Measurements from ENCODE around the gene PRDX1.
"Not testable (repeated sequence)": the region's sequence is repeated elsewhere in the genome, so short reads cannot be mapped to it uniquely, and the experiment has no call there.

PRDX1 gene

DNA sequence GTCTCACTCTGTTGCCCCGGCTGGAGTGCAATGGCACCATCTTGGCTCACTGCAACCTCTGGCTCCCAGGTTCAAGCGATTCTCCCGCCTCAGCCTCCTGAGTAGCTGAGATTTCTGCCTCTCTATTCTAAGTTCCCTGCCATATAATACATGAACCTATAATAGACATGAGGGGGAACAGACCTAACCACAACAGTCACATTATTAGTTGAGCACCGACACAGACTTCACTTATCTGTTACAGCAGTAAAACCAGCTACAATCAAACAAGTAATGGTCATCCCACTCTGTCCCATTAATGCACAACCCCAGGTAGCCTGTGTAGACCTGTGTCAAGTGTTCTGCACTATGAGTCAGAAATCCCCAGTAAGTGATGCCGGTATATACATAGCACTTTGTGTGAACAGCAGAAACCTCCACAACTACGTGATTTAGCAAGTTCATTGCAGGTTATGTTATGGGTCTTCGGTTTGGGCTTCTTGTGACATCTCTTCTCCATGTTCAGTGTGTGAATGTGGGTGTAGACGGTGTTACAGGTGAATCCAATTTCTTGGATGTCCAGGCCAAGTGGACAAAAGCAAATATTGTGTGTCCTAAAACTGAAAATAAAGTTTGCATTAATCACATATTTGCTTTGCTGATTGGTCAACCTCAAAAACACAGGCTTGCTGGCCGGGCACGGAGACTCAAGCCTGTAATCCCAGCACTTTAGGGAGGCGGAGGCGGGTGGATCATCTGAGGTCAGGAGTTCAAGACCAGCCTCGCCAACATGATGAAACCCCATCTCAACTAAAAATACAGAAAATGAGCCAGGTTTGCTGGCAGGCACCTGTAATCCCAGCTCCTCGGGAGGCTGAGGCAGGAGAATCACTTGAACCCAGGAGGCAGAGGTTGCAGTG lies 18.0 kb downstream of the PRDX1 start:
- DNase-seq (ENCODE audit: low read depth, low spot score), result no peak

DNA sequence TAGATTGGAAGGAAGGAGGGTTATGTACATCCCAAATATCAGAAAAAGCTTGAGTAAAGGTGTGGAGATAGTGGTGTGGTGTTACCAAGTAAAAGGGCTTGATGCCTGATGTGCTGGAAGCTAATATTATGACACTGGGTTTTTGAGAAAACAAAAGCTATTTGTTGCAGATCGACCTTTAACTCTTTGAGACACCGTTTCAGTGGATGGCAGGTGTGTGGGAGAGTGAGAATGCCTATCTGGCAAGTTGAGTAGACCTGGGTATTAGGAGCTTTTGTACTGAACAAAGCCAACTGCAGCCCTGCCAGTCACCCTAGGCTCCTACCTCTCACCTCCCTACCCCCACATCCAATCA lies 20.2 kb downstream of the PRDX1 start:
- no peak for DNase-seq (ENCODE audit: low read depth, low spot score)

DNA sequence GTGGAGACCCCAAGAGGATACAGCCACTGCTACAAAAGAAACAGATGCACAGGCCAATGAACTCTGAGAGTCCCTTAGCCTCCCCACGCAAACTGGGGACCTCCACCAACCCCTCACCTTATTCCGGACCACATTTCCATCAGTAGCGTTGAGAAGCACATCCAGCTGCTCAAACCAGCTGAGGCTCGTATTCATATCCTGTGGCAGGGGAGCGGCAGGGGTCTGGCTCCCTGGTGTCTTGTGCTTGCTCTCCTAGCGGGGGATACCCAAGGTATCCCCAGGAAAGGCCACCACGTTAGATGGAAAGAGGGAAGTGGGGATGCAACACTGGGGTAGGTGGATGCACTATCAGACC lies 22.3 kb downstream of the PRDX1 start:
- DNase-seq (ENCODE audit: low read depth, low spot score), result no peak

DNA sequence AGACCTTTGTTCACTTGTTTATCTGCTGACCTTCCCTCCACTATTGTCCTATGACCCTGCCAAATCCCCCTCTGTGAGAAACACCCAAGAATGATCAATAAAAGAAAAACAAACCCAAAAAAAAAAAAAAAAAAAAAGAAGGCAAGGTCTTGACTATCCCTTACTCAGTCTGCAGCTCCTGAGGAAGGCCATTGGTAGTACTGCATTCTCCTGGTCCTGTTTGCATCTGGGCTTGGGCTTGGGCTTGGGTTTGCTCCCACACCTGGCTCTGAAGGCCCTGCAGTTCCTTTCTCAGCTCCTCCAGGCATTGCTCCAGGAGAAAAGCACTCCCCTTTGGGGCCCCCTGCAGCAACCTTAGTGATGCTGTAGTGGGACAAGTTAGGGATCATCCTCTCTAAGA lies 23.4 kb downstream of the PRDX1 start:
- no peak for DNase-seq (ENCODE audit: low read depth, low spot score)

DNA sequence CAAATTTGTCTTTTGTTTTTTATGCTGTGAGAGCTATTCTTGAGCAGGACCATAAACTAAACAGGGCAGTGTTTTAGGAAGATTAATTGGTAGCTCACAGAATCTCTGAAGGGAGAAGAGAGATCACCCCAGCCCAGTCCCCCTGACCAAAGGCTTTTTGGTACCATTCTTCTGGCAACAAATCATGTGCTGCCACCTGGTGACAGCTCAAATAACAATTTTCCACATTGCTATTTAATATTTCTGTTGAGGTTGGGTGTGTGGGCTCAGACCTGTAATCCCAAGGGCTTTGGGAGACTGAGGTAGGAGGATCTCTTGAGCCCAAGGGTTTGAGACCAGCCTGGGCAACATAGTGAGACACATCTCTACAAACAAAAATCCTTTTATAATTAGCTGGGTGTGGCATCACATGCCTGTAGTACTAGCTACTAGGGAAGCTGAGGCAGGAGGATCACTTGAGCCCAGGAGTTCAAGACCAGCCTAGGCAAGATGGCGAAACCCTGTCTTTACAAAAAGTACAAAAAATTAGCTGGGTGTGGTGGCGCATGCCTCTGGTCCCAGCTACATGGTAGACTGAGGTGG lies 28.5 kb downstream of the PRDX1 start:
- no peak for DNase-seq (ENCODE audit: low read depth, low spot score)

DNA sequence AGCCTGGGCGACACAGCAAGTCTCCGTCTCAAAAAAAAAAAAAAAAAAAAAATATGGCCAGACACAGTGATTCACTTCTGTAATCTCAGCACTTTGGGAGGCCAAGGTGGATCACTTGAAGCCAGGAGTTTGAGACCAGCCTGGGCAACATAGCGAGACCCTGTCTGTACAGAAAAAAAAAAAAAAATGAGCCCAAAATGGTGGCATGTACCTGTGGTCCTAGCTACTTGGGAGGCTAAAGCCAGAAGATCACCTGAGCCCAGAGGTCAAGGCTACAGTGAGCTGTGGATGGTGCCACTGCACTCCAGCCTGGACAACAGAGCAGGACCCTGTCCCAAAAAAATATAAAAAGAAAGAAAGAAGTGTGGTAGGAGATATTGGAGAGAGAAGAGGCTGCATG lies 29.0 kb downstream of the PRDX1 start:
- no peak for DNase-seq (ENCODE audit: low read depth, low spot score)

DNA sequence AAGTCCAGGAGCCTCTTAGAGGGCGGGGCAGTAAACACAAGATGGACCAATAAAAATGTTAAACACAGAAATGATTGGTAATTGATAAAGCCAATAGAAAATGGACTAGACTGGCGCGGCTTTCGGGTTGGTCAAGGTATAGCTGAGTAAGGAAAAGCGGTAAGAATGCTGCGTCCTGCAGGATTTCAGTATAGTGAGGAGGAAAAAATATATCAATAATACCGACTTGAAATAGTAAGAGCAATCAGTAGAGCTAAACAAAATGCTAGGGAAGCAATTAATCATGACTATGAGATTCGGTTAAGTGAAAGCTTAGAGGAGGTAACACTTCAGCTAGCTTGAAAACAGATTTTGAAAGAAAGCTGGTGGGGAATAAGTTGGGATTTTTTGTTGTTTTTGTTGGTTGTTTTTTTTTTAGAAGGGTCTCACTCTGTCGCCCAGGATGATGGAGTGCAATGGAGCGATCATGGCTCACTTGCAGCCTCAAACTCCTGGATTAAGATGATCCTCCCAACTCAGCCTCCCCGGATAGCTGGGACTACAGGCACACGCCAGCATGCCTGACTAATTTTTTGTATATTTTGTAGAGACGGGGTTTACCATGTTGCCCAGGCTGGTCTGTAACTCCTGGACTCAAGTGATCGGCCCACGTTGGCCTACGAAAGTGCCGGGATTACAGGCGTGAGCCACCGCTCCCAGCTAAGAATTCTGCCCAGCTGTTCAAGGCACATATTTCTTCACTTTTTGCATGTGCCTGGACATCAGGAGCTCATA lies 30.0 kb downstream of the PRDX1 start:
- no peak for DNase-seq (ENCODE audit: low read depth, low spot score)

DNA sequence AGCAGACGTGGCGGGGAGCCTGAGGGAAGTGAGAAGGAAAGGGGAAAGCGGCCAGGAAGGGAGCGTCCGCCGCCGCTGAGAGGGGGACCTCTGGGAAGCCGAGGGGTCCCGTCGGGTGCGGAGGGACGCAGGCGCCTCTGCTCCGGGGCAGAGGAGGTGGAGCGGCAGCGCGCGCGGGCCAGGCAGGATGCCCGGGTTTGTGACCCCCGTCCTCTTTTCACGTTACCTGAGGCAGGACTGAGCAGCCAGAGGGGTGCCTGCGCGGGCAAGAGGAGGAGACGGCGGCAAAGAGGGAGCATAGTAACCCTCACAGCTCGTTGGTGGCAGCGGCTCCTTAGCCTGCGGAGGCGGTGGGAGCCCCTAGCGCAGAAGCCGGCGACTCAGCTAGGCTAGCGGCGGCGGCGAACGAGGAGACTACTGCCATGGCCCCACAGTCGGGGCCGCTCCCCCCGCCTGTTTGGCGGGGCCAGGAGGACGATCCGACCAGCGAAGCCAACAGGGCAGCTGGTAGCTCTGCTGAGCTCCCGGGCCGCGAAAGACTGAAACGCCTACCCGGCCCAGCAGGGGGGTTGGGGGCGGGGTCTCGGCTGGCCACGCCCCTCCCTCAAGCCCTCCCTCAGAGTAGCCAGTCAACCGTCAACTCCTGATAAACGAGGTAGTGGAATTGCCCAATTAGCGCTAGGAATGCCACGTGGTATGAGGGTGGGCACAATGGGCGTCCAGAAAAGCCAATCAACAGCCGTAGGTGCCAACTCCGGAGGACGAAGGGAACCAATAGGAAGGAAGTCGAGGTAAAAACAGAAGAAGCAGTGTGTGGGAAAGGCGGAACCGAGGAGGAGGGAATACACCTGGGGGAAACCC lies 30.8 kb downstream of the PRDX1 start, which contains the start of gene TESK2:
TESK2 (minus strand) TSS at position 538 of the 861 bp plus-strand sequence. CDS start 33,378 bp downstream, outside the sequence.
- peak; percentile 96 for DNase-seq (ENCODE audit: low read depth, low spot score)

DNA sequence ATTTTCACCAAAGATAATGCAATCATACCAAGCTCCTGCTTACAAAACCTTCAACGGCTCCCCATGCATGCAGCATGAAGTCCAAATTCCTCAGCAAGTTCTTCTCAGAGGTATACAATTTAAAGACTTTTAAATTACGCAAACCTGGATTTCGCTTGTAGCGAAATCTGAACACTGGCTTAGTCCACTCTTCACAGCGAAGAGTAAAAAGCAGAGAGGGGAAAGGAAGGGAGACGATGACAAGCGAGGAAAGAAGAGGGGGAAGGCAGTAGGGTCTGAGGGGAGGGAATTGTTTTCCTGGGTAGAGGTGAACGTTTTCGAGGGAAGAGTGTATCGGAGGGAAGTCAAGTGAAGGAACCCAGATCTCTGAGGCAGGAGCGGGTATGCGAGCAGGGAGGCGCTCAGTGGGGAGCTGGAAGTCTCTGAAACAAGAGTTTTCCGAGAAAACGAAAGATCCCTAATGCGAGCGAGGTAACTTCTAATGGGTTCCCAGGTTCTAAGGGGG lies 31.5 kb downstream of the PRDX1 start:
- no peak for DNase-seq (ENCODE audit: low read depth, low spot score)

DNA sequence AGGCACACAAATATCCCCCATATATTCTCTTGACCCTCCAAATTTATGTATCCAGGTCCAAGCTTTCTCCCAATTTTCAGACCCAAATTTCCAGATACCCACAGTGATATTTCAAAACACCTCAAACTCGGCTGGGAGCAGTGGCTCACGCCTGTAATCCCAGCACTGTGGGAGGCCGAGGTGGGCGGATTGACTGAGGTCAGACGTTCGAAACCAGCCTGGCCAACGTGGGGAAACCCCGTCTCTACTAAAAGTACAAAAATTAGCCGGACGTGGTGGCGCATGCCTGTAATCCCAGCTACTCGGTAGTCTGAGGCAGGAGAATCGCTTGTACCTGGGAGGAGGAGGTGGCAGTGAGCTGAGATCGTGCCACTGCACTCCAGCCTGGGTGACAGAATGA lies 32.3 kb downstream of the PRDX1 start:
- DNase-seq (ENCODE audit: low read depth, low spot score), result not testable (repeated sequence)

DNA sequence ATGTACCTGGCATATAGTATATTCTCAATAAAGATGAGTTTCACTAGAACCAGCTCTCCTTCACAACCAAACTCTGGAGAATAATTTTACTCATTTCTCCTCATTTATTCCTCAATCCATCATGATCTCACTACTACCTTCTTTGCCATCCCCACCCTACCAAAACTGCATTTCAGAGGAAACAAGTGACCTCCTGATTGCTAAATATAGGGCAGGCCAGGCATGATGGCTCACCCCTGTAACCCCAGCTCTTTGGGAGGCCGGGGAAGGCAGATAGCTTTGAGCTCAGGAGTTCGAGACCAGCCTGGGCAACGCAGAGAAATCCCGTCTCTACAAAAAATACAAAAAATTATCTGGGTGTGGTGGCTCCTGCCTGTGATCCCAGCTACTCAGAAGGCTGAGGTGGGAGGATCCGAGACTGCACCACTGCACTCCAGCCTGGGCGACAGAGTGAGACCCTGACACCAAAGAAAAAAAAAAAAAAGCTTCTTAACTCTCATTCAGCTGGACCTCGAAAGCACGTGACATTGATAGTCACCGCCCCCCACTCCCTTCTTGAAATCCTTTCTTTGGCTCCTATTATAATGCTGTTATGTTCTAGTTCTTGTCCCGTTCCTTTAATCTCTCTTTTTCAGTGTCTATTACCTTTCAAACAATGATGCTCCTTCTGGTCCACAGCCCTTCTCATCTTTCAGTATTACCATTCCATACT lies 32.9 kb downstream of the PRDX1 start:
- DNase-seq (ENCODE audit: low read depth, low spot score), result no peak

DNA sequence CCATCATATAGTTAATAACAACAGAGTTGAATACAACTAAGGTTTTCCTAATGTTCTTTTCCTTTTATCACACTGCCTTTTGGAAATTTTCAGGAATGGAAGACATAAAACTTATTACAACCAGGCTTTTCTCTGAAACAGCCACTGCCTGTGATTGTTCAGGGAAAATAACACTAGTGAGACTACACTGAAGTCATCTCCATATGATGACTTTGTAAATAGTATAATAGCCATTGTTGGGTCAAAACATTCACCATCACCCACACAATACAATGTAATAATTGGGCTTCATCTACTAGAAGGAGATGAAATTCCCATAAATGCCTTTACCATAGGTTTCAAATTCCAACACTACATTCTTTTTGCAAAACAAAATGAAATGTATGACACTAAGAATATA lies 35.7 kb downstream of the PRDX1 start:
- DNase-seq (ENCODE audit: low read depth, low spot score), result no peak

DNA sequence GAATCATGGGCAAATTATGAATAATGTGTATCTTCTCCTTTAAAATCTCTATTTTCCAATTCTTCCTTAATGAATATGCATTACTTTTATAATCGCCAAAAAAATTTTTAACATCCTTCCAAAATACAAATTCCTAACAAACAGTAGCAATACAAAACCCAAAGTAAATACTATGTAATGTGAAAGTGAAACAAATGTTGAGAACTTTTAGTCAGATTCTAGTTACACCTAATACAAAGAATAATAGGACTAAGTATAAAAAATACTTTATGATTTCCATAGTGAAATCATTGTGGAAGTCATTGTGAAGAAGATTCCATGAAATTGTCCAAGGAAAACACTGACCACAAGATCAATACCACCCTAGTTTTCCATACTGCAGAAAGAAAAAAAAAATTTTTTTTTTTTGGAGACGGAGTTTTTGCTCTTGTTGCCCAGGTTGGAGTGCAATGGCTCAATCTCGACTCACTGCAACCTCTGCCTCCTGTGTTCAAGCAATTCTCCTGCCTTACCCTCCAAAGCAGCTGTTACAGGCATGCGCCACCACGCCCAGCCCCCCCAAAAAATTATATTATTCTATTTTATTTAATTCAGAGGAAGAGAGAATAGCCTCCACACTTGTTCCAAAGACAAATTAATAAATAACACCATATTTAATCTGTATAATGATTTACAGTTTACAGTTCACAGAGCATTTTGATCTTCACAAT lies 42.5 kb downstream of the PRDX1 start:
- DNase-seq (ENCODE audit: low read depth, low spot score), result no peak

DNA sequence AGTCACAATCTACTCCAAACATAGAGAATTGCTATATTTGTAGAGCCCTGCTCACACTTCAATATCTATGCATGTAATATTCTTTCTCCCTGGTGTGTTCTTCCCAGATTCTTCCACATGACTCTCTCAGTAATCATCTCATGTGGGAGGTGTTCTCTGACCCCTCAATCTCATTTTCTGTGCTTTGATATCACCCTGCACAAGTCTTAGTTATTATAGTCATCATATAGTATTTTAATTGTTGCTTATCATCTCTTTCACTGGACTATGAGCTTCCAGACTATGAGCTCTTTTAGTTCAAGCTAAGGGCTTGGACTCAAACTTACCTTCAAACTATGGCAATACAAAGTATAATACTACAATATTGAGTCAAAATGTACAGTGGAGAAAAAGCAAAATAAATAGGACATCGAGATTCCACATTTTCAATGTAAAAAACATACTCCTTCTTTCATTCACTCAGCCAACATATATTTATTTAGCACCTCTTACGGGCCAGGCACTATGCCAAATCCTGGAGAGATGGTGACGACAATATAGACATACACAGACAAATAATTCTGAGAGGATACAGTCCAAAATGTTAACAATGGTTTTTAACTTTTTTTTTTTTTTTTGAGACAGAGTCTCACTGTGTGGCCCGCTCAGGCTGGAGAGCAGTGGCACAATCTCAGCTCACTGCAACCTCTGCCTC lies 43.4 kb downstream of the PRDX1 start:
- no peak for DNase-seq (ENCODE audit: low read depth, low spot score)

DNA sequence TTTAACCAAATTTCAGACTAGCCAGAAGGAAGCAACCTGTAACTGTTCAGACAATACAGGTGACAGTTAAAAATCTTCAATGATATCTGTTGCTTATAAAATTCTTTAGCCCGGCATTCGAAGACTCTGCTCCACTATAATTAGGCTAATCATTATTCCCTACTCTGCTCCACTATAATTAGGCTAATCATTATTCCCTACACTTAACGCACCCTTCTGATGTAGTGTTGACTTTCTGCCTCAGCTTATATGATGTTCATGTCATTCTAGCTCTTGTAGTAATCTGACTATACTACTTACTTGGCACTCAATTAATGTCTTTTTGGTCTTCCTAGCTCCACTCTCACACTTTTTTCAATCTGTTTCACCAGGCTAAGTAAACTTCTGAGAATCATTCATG lies 44.0 kb downstream of the PRDX1 start:
- no peak for DNase-seq (ENCODE audit: low read depth, low spot score)

DNA sequence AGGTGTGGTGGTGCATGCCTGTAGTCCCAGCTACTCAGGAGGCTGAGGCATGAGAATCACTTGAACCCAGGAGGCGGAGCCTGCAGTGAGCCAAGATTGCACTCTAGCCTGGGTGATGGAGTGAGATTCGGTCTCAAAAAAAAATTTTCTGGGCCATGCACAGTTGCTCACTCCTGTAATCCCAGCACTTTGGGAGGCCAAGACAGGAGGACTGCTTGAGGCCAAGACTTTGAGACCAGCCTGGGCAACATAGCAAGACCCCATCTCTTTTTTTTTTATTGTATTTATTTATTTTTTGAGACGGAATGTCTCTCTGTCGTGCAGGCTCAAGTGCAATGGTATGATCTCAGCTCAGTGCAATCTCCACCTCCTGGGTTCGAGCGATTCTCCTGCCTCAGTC lies 47.5 kb downstream of the PRDX1 start:
- not testable (repeated sequence) for DNase-seq (ENCODE audit: low read depth, low spot score)

DNA sequence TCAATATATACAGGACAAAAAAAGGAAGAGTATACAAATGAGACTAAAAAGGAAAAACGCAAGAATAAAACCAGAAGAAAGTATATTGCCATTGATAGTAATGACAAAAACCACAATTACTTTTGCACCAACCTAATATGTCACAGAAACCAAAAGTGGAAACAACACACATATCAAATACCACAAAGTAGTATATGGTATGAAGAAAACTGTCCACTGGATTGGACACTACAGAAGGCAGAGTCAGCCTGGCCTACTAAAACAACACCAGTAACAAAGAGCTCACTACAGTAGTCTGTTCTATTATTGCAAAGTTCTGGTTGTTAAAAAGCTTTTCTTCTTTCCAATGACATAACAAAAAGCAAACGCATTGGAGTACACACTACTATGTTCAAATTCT lies 48.4 kb downstream of the PRDX1 start:
- no peak for DNase-seq (ENCODE audit: low read depth, low spot score)

DNA sequence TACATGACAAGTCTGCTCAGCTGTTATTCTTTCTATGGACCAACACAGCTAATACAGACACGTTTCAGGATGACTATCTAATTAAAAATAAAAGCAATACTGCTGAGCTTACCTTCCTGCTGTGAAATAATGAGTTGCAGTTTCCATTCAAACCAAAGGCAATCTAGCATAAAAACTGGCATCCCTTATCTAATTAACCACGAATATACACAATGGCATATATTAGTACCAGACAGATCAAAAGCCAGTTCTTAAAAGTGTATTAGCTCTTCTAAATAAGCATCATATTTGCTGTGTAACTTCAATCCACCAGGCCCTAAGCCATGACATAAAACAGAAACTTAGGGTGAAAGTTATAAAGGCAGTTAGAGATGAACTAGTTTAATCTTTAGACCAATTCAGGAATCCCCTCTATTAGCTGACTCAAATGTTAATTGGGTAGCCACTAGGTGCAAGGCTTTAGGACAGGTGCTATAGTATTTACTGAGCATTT lies 51.3 kb downstream of the PRDX1 start:
- DNase-seq (ENCODE audit: low read depth, low spot score), result no peak

DNA sequence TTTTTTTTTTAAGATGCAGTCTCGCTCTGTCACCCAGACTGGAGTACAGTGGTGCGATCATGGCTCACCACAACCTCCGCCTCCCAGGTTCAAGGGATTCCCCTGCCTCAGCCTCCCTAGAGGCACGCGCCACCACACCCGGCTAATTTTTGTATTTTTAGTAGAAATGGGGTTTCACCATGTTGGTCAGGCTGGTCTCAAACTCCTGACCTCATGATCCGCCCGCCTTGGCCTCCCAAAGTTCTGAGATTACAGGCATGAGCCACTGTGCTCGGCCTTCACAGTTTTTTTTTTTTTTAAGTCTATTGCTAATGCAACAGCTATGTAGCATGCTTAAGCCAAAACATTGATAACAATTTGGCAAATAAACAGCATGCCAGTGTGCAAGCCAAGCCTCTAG lies 54.3 kb downstream of the PRDX1 start:
- not testable (repeated sequence) for DNase-seq (ENCODE audit: low read depth, low spot score)
